ENCODE results near the gene FHAD1.
"Not testable (repeated sequence)": the region's sequence is repeated elsewhere in the genome, so short reads cannot be mapped to it uniquely, and the experiment has no call there.

FHAD1 gene

GRCh38 chr1:15287035-15287979 lies 40.3 kb downstream of the FHAD1 start:
- H3K9me3 Mint-ChIP-seq, result no peaks in the 10 kb centered on the region
- no peaks in the 10 kb centered on the region for H3K36me3 Mint-ChIP-seq (ENCODE audit: low read depth)
- H3K27me3 Mint-ChIP-seq, result peaks cover 17% of the 10 kb centered on the region
- H3K4me3 Mint-ChIP-seq, result no peak overlapping the region
- no peak for DNase-seq
- ATAC-seq, result no peak
- peaks cover 13% of the 10 kb centered on the region for H3K4me1 Mint-ChIP-seq
- no peak overlapping the region for H3K27ac Mint-ChIP-seq

- H3K27me3 Mint-ChIP-seq, result peaks cover 14% of the 10 kb centered on the region
- H3K4me1 Mint-ChIP-seq, result peaks cover 13% of the 10 kb centered on the region
- DNase-seq (no peak), ATAC-seq (no peak)
- H3K9me3 Mint-ChIP-seq, result no peaks in the 10 kb centered on the region
- no peaks in the 10 kb centered on the region for H3K36me3 Mint-ChIP-seq (ENCODE audit: low read depth)
- H3K4me3 Mint-ChIP-seq, result no peak overlapping the region
- no peak overlapping the region for H3K27ac Mint-ChIP-seq
Observed at GRCh38 chr1:15288173-15288926, 41.3 kb downstream of the FHAD1 start.

GRCh38 chr1:15289251-15289651 lies 42.2 kb downstream of the FHAD1 start:
- no peak overlapping the region for H3K27ac Mint-ChIP-seq
- H3K4me3 Mint-ChIP-seq, result no peak overlapping the region
- no peaks in the 10 kb centered on the region for H3K36me3 Mint-ChIP-seq (ENCODE audit: low read depth)
- peaks cover 10% of the 10 kb centered on the region for H3K27me3 Mint-ChIP-seq
- H3K9me3 Mint-ChIP-seq, result no peaks in the 10 kb centered on the region
- DNase-seq (no peak), ATAC-seq (no peak)
- peaks cover 13% of the 10 kb centered on the region for H3K4me1 Mint-ChIP-seq

DNA sequence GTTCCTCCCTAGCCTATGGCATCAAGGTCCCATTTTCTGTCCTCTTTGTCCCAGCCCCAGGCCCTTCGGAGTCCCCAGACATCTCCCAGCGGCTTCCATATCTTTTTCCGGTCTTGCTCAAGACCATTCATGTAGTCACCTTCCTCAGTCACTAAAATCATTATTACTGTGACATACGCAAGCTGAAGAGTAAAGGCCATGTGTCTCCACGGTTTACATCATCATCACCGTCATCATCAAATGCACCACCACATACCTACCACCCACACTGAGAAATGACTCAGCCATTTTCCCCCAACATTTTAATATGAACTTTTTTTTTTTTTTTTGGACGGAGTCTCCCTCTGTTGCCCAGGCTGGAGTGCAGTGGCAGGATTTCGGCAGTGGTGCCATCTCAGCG lies 43.4 kb downstream of the FHAD1 start:
- ATAC-seq, result peak; percentile 94
- Mint-ChIP-seq H3K4me3 (no peak overlapping the region), H3K36me3 (ENCODE audit: low read depth) (no peaks in the 10 kb centered on the region), H3K9me3 (no peaks in the 10 kb centered on the region), H3K27me3 (peaks cover 8% of the 10 kb centered on the region), H3K27ac (peak overlapping the region; percentile 71), H3K4me1 (peaks cover 13% of the 10 kb centered on the region)
- peak; percentile 13 for DNase-seq

GRCh38 chr1:15295696-15296095 lies 48.7 kb downstream of the FHAD1 start:
- no peak for DNase-seq
- Mint-ChIP-seq H3K36me3 (ENCODE audit: low read depth) (no peaks in the 10 kb centered on the region), H3K27me3 (peaks cover 4% of the 10 kb centered on the region), H3K9me3 (peaks cover 3% of the 10 kb centered on the region), H3K4me3 (no peak overlapping the region), H3K27ac (no peak overlapping the region), H3K4me1 (peaks cover 13% of the 10 kb centered on the region)
- ATAC-seq, result no peak

DNA sequence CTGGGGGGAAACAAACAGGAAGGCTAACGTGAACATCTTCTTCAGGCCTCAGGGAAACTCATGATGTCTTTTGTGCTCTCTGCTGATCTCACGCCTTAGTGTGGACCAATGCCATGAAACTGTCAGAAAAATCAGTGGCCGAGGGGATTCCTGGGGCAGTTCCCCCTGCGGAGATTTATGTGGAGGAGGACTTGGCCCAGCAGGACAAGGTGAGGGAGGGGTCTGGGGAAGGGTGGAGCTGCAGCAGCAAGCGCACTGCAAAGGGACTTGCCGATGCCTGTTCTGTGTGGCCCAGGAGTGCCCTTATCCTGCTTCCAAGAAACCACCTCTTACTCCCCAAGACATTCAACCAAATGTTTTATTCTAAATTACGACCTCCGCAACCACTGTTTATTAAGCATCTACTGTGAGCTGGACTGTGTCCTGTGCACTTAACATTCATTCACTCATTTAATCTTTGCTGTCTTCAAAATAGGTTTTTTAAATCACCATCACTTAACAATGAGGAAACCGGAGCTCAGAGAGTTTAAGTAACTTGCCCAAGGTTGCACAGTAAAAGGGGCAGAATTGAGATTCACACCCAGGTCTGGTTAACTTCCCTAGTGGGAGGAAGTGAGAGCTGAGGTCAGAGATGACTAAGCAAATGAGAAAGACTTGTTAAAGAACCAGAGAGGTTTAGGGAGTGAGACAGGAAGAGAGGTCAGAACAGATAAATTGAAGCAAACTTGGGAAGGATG lies 49.7 kb downstream of the FHAD1 start:
- peak; percentile 77 for ATAC-seq
- H3K4me1 Mint-ChIP-seq, result peaks cover 10% of the 10 kb centered on the region
- H3K27me3 Mint-ChIP-seq, result peaks cover 4% of the 10 kb centered on the region
- H3K27ac Mint-ChIP-seq, result peak overlapping the region; percentile 42
- no peaks in the 10 kb centered on the region for H3K36me3 Mint-ChIP-seq (ENCODE audit: low read depth)
- peaks cover 3% of the 10 kb centered on the region for H3K9me3 Mint-ChIP-seq
- no peak overlapping the region for H3K4me3 Mint-ChIP-seq
- DNase-seq, result no peak

GRCh38 chr1:15297975-15298374 lies 51.0 kb downstream of the FHAD1 start:
- not testable (repeated sequence) for H3K9me3 Mint-ChIP-seq; ATAC-seq; H3K4me3 Mint-ChIP-seq; DNase-seq; H3K36me3 Mint-ChIP-seq (ENCODE audit: low read depth); H3K27ac Mint-ChIP-seq; H3K27me3 Mint-ChIP-seq
- peaks cover 10% of the 10 kb centered on the region for H3K4me1 Mint-ChIP-seq

- Mint-ChIP-seq H3K9me3 (peaks cover 3% of the 10 kb centered on the region), H3K27me3 (peaks cover 4% of the 10 kb centered on the region), H3K4me3 (no peak overlapping the region), H3K4me1 (peaks cover 10% of the 10 kb centered on the region), H3K27ac (no peak overlapping the region), H3K36me3 (ENCODE audit: low read depth) (no peaks in the 10 kb centered on the region)
- ATAC-seq, result no peak
- DNase-seq, result no peak
Observed at GRCh38 chr1:15299179-15299578, 52.2 kb downstream of the FHAD1 start.

GRCh38 chr1:15299806-15300205 lies 52.8 kb downstream of the FHAD1 start:
- H3K27me3 Mint-ChIP-seq, result peaks cover 6% of the 10 kb centered on the region
- ATAC-seq, result no peak
- no peaks in the 10 kb centered on the region for H3K36me3 Mint-ChIP-seq (ENCODE audit: low read depth)
- no peak overlapping the region for H3K27ac Mint-ChIP-seq
- H3K9me3 Mint-ChIP-seq, result peaks cover 3% of the 10 kb centered on the region
- no peak overlapping the region for H3K4me3 Mint-ChIP-seq
- DNase-seq, result no peak
- peaks cover 14% of the 10 kb centered on the region for H3K4me1 Mint-ChIP-seq

DNA sequence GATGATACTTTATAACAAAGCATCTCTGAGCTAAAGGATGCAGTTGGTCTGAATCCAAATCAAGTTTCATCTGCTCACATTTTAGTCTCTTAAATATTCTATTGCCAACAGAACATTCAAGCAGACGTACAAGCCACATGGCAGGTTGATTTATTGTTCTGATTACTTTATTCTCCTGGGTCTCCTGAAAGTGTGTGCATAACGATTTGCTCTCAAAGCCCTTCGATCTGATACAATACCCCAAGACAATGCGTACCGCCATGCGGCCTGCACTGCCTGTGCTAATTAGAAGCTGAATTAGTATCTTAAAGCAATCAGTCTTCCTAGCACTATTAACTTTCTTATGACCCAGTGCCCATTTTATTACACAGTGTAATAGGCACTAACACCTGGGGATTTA lies 56.9 kb downstream of the FHAD1 start:
- no peak for DNase-seq
- peaks cover 7% of the 10 kb centered on the region for H3K4me1 Mint-ChIP-seq
- no peak for ATAC-seq
- no peak overlapping the region for H3K4me3 Mint-ChIP-seq
- H3K27me3 Mint-ChIP-seq, result peaks cover 6% of the 10 kb centered on the region
- no peak overlapping the region for H3K27ac Mint-ChIP-seq
- no peaks in the 10 kb centered on the region for H3K9me3 Mint-ChIP-seq
- H3K36me3 Mint-ChIP-seq (ENCODE audit: low read depth), result no peaks in the 10 kb centered on the region

GRCh38 chr1:15304708-15305467 lies 57.9 kb downstream of the FHAD1 start:
- ATAC-seq (peak; percentile 83), DNase-seq (peak; percentile 84)
- Mint-ChIP-seq H3K36me3 (ENCODE audit: low read depth) (no peaks in the 10 kb centered on the region), H3K27me3 (peaks cover 6% of the 10 kb centered on the region), H3K9me3 (no peaks in the 10 kb centered on the region), H3K4me3 (no peak overlapping the region), H3K4me1 (peaks cover 4% of the 10 kb centered on the region), H3K27ac (no peak overlapping the region)

DNA sequence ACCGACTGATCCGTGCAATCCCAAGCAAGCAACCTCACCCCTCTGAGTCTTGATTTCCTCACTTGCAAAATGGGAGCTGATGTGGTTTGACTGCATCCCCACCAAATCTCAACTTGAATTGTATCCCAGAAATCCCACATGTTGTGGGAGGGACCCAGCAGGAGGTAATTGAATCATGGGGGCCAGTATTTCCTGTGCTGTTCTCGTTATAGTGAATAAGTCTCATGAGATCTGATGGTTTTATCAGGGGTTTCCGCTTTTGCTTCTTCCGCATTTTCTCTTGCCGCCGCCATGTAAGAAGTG lies 58.4 kb downstream of the FHAD1 start:
- no peaks in the 10 kb centered on the region for H3K9me3 Mint-ChIP-seq
- DNase-seq (no peak), ATAC-seq (no peak)
- H3K4me1 Mint-ChIP-seq, result peaks cover 4% of the 10 kb centered on the region
- H3K4me3 Mint-ChIP-seq, result no peak overlapping the region
- peaks cover 6% of the 10 kb centered on the region for H3K27me3 Mint-ChIP-seq
- no peak overlapping the region for H3K27ac Mint-ChIP-seq
- no peaks in the 10 kb centered on the region for H3K36me3 Mint-ChIP-seq (ENCODE audit: low read depth)

DNA sequence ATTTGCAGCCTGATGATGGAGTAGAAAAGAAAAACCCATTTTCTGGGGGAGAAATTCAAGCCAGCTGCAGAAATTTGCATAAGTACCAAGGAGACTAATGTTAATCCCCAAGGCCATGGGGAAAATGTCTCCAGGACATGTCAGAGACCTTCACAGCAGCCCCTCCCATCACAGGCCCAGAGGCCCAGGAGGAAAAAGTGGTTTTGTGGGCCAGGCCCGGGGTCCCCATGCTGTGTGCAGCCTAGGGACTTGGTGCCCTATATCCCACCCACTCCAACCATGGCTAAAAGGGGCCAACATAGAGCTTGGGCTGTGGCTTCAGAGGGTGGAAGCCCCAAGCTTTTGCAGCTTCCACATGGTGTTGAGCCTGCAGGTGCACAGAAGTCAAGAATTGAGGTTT lies 59.3 kb downstream of the FHAD1 start:
- not testable (repeated sequence) for H3K4me3 Mint-ChIP-seq; DNase-seq; ATAC-seq; H3K4me1 Mint-ChIP-seq; H3K27ac Mint-ChIP-seq; H3K36me3 Mint-ChIP-seq (ENCODE audit: low read depth); H3K27me3 Mint-ChIP-seq; H3K9me3 Mint-ChIP-seq

DNA sequence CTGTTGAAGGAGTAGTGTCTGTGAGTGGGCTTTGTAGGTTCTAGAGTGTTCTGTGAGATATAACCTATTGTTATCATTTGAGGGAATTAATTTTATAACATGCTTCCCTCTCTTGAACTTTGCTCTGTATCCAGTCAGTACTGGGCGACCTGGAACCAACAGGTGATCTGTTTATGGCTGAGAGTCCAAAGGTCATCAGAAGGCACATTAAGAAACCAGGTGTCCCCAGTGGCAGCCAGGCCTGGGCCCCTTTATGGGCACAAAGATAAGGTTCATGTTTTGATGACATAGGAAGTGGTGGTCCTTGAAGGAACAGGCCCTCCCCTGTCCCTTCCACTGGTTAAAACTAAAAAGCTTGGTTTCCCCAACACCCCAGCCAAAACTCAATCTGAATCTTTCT lies 61.1 kb downstream of the FHAD1 start:
- Mint-ChIP-seq H3K36me3 (ENCODE audit: low read depth) (no peaks in the 10 kb centered on the region), H3K27me3 (peaks cover 6% of the 10 kb centered on the region), H3K4me1 (peaks cover 4% of the 10 kb centered on the region), H3K9me3 (no peaks in the 10 kb centered on the region), H3K4me3 (no peak overlapping the region), H3K27ac (no peak overlapping the region)
- ATAC-seq, result no peak
- DNase-seq, result no peak
